ENCODE measurements around the gene PRR11. TPM values are rescaled to one million over a fixed set of nuclear protein-coding genes. Genes with fewer than 3 reads are reported as not detected.

The PRR11 gene
- total RNA-seq, 1 experiment from 2014 or later: 48.5 TPM

GRCh38 chr17:59244081-59244480 is 88.5 kb downstream of the PRR11 start:
- no TSS peak for BruUV-seq (replicated peaks)
- Mint-ChIP-seq H3K9me3 (ENCODE audit: unreplicated experiment) (no peaks in the 10 kb centered on the region), H3K4me3 (ENCODE audit: unreplicated experiment) (no peak overlapping the region), H3K27me3 (ENCODE audit: insufficient read depth, unreplicated experiment) (no peaks in the 10 kb centered on the region), H3K4me1 (ENCODE audit: insufficient read depth, unreplicated experiment) (no peaks in the 10 kb centered on the region), H3K27ac (ENCODE audit: low read depth, unreplicated experiment) (no peak overlapping the region), H3K36me3 (ENCODE audit: insufficient read depth, unreplicated experiment) (peaks cover 4% of the 10 kb centered on the region)
- DNase-seq (ENCODE audit: unreplicated experiment): no peak
- POLR2A ChIA-PET: interaction anchor here (1.1 kb wide), 1 partner anchor 18 kb away, joined by 3 read pairs; no protein-coding TSS in a partner anchor
- intact Hi-C loops (cut with micrococcal nuclease): no loop called here
- no peak for TF ChIP-seq CTCF (IDR thresholded peaks at IDR 0.05; ENCODE audit: unreplicated experiment)
- CTCF ChIA-PET: interaction anchor here (0.8 kb wide), 1 partner anchor 24 kb away, joined by 3 read pairs; the partner anchor contains the start of gene GDPD1

Small RNA genes lying within 50 kb of the gene (microRNA-seq; reads per million reads assigned to microRNA genes)
- gene MIR301A (821 reads per million, percentile 85 among the genes with 10 or more reads in this experiment), gene MIR454 (1,132 reads per million, percentile 87 among the genes with 10 or more reads in this experiment)

Other genes starting within 250 kb of the PRR11 start
- 38.9 and 39.8 TPM in 2 replicates for gene TRIM37, start 48.9 kb upstream of the PRR11 start, total RNA-seq (2022)
- 54.6 and 57.5 TPM in 2 replicates for gene SKA2, start 560 bp upstream of the PRR11 start, total RNA-seq (2022)
- gene SMG8, start 54.3 kb downstream of the PRR11 start, total RNA-seq (2022): 12.0 and 15.1 TPM in 2 replicates
- gene GDPD1, start 64.8 kb downstream of the PRR11 start, total RNA-seq (2022): 2.2 and 2.9 TPM in 2 replicates
- 1.9 and 2.1 TPM in 2 replicates for gene YPEL2, start 175.9 kb downstream of the PRR11 start, total RNA-seq (2022)

All from MCF 10A (cell line).